ENCODE measurements around the gene KANSL1L.

DNA sequence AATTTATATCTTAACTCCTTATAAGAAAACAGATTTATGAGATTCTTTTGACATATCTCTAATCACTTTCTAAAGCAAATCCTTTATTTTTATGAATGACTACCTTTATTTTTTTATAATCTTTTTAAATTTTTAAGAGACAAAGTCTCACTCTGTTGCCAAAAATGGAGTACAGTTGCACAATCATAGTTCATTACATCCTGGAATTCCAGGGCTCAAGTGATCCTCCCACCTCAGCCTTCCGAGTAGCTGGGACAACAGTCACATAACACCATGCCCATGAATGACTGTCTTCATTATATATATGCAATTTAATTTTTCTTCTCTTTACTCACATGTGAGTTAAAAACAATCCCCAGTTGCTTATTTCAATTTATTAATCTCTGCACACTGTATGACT is 32.3 kb upstream of the KANSL1L start:
- TF ChIP-seq, protein P1, sequence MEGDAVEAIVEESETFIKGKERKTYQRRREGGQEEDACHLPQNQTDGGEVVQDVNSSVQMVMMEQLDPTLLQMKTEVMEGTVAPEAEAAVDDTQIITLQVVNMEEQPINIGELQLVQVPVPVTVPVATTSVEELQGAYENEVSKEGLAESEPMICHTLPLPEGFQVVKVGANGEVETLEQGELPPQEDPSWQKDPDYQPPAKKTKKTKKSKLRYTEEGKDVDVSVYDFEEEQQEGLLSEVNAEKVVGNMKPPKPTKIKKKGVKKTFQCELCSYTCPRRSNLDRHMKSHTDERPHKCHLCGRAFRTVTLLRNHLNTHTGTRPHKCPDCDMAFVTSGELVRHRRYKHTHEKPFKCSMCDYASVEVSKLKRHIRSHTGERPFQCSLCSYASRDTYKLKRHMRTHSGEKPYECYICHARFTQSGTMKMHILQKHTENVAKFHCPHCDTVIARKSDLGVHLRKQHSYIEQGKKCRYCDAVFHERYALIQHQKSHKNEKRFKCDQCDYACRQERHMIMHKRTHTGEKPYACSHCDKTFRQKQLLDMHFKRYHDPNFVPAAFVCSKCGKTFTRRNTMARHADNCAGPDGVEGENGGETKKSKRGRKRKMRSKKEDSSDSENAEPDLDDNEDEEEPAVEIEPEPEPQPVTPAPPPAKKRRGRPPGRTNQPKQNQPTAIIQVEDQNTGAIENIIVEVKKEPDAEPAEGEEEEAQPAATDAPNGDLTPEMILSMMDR (IDR thresholded peaks at IDR 0.05) = no peak
- TF ChIP-seq EP300 (IDR thresholded peaks at IDR 0.05) (no peak), POLR2A (IDR thresholded peaks at IDR 0.05) (no peak)

Measured in sigmoid colon (tissue), 4 donors.